DMS 273 (cell line): ENCODE data around the gene ABCC1.

Experiments used
- DNase-seq: peaks from one replicate; lab custom pipeline; 2025; ENCODE audit not compliant: unreplicated experiment; lab: John Stamatoyannopoulos, UW

ABCC1 gene

GRCh38 chr16:15988268-15989013 lies 39.0 kb downstream of the ABCC1 start:
- peak; percentile 63 for DNase-seq

DNA sequence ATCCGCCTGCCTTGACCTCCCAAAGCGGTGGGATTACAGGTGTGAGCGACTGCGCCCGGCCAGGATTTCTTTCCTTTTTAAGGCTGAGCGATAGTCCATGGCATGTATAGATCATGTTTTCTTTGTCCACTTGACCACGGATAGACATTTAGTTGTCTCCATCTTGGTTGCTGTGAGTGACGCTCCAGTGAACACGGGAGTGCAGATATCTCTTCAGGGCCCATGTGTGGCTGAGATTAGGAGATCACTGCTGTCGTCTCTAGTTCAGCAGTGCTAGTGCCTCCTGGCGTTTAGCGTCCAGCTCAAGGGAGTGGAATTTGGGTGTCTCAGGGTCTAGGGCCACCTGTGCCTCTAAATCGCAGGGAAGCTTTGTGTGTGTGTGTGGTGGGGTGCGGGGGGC lies 41.5 kb downstream of the ABCC1 start:
- DNase-seq = no peak

GRCh38 chr16:15993128-15993527 lies 43.7 kb downstream of the ABCC1 start:
- DNase-seq = no peak

GRCh38 chr16:15993541-15993940 lies 44.1 kb downstream of the ABCC1 start:
- no peak for DNase-seq

GRCh38 chr16:15993946-15994665 lies 44.7 kb downstream of the ABCC1 start:
- no peak for DNase-seq

DNA sequence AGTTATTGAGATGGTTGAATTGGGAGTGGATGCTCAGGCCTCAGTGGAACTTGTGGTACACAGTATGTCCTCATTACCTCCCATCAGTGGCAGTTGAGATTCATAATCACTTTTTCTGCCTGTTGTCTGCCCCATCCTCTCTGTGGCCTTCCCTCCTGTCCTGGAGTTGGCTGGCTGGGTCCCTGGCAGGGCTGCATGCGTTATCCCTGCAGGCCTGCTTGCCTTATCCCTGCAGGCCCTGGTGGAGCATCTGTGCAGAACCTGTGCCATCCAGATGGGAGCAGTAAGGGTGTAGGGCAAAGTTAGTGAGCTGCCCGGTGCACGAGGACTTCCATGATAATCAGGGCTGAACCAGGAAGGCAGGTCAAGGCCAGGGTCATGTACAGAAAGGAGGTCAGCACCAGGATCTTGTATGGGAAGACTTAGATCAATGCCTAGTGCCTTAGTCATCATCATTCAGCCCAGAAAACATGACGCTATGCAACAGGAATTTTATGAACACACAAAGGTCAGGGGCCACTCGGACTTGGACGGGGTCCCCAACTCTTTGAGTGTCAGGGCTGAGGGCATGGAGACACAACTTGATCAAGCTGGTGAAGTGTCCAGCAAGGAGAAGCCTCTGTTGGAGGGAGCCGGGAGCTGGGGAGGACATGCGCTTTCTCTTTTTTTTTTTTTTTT lies 47.2 kb downstream of the ABCC1 start:
- DNase-seq = peak; percentile 67

DNA sequence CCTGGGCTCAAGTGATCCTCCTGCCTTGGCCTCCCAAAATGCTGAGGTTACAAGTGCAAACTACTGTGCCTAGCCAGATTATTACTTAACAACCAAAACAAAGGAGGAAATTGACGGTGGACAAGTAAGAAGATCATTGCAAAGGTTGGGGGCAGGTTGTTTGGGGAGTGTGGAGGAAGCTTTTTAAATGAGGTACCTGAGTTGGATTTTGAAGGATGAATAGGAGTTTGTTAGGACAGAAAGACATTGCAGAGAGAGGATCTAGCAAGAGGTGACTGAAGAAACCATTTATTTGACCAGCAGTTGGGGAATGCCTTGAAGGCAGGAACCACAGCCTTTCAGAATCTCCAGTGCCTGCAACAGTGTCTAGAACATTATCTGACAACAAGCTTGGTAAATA lies 51.3 kb downstream of the ABCC1 start:
- DNase-seq = no peak

DNA sequence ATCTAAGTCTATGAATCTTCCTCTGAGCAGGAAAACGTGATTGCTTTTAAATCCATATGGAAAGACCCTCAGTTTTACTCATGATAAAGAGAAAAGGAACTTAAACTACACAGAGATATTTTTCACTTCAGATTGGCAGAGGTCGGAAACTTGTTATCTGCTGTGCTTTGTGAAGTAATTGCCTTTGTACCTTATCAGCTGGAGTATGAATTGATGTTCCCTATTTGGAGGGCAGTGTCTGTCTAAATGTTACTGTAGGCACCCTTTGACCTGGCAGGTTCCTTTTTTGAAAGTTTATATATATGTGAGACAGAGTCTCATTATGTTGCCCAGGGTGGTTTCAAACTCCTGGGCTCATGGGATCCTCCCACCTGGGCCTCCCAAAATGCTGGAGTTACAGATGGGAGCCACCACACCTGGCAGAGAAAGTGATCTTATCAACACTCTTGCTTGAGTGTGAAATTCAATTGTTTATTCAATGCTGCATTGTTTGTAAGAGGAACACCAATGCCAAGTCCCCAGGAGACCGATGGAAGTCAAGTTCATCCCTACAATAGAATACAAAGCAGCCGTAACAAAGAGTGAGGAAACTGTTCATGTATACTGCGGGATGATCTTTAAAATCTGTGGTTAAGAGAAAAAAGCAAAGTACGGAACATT lies 52.3 kb downstream of the ABCC1 start:
- DNase-seq = no peak

GRCh38 chr16:16003719-16004313 lies 54.4 kb downstream of the ABCC1 start:
- DNase-seq = no peak

DNA sequence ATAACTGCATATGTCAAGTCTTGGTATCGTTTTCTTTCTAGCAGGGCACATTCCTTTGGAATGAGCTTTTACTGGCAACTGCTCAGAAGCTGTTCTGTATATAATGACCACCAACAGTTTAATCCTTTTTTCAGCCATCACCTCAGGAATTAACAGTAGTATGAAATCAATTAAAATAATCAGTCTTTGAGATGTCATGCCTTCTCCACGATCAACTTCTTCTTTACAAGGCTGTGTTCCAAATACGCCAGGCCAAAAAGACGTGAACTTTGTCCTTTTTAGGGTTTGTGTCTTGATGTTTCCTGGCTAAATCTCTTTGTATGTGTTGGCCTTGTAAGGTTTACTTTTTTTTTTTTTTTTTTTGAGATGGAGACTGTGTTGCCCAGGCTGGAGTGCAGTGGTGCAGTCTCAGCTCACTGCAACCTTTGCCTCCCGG lies 54.9 kb downstream of the ABCC1 start:
- DNase-seq = no peak

GRCh38 chr16:16005721-16006120 lies 56.3 kb downstream of the ABCC1 start:
- no peak for DNase-seq

GRCh38 chr16:16006650-16007049 lies 57.2 kb downstream of the ABCC1 start:
- DNase-seq = no peak

GRCh38 chr16:16007743-16008111 lies 58.3 kb downstream of the ABCC1 start:
- DNase-seq = no peak

GRCh38 chr16:16008666-16009065 lies 59.2 kb downstream of the ABCC1 start:
- DNase-seq = no peak

DNA sequence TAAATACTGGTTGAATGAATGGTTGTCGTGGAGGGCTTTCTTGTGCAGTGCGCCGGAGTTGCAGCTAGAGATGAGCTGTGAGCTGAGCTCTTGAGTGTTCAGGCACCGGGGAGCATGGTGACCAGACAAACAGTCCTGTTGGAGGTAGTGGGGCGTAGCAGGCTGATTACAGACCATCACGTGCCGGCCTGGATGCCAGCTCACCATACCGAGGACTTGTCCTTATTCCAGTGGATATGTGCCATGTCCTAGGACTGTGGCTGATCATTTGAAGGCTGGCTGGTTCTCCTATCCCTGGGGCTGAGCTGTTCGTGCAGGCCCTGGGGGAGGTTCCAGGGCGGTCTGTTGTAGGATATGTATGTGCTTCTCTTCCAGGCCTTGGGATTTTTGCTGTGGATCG lies 60.0 kb downstream of the ABCC1 start:
- DNase-seq = no peak

- no peak for DNase-seq
These were observed 60.8 kb downstream of the ABCC1 start for GRCh38 chr16:16010194-16010593.

- no peak for DNase-seq
These were observed 62.7 kb downstream of the ABCC1 start for GRCh38 chr16:16012144-16012543.

DNA sequence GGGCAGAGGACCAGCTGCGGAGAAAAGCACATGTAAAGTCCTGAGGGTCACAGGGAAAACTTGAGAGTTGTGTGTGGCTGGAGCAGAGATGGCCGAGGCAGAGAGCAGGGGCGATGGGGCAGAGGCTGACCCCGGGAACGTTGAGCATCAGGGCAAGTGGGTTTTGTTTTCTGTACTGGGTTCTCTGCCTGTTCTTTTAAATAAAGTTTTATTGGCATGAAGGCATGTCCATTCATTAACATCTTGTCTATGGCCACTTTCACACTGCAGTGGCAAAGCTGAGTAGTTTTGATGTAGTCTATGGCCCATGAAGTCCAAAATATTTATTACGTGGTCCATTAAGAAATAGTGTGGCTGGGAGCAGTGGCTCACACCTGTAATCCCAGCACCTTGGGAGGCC lies 64.4 kb downstream of the ABCC1 start:
- no peak for DNase-seq

GRCh38 chr16:16014329-16015224 lies 65.2 kb downstream of the ABCC1 start:
- DNase-seq = peak; percentile 60

DNA sequence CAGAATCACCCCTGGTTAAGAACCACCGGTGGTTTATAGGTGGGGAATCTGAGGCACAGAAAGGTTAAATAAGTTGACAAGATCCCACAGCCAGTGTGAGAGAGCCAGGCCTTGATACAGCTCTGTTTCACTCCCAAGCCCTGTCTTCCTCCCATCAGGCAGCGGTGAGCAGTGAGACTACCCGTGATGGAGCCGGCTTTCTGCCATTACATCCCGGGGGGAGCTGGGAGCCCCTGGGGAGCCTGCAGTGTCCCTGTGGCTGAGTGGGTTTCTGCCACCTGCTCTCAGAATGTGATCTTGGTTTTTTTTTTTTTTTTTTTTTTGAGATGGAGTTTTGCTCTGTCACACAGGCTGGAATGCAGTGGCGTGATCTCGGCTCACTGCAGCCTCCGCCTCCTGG lies 66.4 kb downstream of the ABCC1 start:
- no peak for DNase-seq
